Stimulated activated CD4-positive, alpha-beta T cell treated with anti-CD3 and anti-CD28 coated beads, TNF-alpha, amount 100 ng/mL, for 24 hours (primary cell): ENCODE measurements around the gene CDT1.
"Not testable (repeated sequence)": the region's sequence is repeated elsewhere in the genome, so short reads cannot be mapped to it uniquely, and the experiment has no call there.

Experiments
- DNase-seq, 3 experiments: peaks; one replicate each; pipeline ENCODE4 v3.0.0-alpha.2; 2020; ENCODE audit warnings: low read depth in 3 of 3

The CDT1 gene

DNA sequence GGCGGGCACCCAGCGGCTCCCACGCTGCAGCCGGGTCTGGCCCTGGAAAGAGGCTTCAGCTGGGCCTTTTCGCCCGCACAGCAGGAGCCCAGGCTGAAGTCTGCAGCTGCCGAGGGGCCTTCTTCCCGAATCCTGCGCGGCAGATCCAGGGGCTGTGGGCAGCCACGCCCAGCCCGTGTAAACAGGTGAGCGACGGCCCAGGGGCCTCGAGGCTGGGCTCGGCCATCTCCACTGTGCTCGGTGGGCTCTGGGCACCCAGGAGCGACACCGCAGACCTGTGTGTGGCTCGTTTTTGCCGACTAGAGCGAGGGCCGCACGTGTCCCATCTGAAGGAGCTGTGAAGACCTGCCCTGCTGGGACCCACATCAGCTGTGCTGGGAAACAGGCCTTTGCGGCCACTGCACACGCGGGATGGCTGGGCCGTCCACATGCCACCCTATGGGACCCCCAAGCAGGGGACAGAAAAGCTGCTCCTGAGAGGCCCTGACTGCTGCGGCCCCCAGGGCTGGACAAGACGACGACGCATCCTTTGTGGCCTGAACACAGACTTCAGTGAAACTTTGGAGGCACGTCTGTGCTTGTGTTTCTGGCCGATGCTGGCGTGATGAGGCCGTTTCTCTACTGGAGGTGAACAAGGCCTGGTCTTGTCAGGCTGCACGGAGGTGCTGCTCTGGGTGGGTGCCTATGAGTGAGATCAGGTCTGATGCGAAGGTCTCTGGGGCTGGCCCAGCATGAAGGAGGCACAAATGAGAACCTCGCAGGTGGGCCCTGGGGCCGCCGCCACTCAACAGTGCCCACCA is 13.3 kb downstream of the CDT1 start:
- no peak for DNase-seq

DNA sequence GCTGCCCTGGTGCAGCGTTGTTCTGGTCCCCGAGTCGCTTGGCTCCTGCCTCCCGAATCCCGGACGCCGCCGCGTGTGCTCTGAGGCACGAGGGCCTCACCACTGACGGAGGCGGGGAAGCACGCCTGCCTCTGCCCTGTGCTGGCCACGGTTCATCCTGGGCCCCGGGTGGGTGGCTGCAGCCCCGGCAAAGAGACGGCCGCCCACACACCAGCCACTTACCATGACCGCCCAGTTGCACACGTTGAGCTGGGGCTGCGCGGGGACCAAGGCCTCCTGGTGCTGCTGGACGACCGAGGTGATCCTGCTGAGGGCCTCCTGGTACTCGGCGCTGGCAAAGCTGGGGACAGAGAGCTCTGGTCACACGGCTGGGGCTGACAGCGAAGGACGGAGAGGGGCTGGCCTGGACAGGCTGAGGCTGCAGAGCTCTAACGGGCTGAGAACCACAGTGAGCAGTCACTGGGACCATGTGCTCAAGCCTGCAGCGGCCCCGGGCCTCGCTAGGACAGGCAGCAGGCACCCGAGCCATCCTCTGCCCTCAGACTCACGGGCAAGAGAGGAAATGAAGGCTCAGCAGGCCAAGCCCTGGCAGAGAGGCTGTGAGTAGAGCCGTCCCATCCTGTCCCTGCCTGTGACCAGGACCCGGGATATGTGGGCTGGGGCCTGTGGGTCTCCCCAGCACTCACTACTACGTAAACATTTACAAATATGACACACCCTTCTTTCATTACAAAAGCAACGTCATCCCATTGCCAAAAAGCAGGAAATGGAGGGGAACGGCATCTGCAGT is 14.4 kb downstream of the CDT1 start:
- DNase-seq, result no peak

DNA sequence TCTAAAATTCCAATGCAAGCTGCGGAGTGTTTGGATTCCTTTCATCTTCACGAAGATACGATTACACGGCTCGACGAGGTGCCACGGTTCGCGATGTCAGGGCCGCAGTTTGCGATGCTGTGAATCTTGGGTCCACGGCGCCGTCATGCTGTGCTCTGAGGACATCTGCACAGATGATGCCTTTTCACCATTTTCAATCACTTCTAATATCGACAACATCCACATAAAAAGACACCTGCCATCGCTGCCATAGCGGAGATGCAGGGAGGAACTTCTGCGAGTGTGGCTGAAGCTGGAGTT is 14.9 kb downstream of the CDT1 start:
- no peak for DNase-seq

DNA sequence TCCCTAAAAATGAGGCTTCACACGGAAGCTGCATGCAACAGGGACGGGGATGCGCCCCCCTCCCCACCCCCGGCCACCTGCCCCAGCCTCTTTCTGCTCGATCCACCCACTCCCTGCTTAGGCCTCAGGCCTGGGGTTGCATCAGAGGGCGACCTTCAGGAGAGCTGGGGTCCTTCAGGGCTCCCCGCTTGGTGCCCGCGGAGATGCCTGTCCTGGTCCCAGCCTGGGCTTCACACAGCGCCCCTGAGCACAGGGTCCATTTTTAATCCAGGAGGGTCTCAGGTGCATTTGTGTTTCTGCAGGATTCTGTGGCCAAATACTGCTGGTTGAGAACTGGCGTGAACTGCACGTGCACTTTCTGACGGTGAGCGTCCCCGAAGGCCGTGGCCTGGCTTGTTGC is 15.5 kb downstream of the CDT1 start:
- DNase-seq, result no peak

DNA sequence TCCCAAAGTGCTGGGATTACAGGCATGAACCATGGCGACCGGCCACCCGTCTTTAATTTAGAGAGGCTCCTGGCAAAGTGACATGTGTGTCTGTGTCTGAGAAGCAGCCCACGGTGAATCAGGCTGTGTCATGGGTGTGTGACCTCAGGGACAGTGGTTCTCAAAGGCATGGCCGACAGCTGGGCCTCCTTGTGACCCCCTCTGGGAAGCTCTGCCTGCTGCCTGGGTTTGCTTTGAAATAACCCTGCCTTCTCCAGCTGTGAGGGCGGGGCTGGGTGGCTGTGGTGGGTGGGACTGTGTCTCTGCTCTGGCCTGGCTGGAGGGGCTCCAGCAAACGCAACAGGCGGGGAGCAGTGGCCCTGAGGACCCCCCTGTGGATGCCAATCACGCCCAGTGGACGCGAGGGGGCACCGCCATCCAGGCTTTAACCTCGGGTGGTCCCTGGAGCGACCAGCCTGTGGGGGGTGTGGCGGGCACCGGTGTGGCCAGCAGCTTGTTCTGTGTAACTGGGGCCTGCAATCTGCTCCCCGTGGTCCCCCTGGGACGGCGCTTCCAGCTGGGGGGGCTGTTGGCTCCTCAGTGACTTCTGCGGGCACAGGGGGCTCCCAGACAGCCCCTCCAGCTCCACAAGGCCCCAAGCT is 16.9 kb downstream of the CDT1 start:
- DNase-seq, result no peak

DNA sequence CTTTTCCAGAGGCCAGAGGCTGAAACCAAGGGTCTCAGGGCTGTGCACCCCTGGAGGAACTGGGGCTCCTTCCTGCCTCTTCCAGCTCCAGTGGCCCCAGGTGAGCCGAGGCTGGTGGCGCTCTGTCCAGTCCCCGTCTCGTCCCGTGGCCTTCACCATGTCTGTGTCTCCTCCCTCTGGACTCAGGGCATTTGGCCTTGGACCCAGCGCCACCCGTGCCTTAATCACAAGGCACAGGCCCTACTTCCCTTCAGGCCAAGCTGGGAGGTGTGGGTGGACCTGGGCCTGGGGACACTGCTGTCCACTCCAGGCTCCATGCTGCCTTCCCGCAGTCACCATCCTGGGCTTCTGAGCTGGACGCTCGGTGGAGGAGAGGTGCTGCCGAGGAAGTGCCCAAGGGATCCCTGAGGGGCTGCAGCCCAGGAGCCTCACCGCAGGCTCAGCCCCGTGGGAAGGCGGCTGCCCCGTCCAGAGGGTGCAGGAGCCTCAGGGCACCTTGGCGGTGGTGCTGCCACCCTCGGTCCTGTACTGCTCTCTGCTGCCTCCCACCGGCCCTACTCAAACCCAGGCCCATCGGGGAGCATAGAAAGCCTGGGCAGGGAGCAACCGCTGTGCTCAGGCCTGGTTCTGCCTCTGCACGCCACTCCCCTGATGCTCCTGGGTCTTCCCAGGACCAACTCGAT is 17.7 kb downstream of the CDT1 start:
- no peak for DNase-seq

DNA sequence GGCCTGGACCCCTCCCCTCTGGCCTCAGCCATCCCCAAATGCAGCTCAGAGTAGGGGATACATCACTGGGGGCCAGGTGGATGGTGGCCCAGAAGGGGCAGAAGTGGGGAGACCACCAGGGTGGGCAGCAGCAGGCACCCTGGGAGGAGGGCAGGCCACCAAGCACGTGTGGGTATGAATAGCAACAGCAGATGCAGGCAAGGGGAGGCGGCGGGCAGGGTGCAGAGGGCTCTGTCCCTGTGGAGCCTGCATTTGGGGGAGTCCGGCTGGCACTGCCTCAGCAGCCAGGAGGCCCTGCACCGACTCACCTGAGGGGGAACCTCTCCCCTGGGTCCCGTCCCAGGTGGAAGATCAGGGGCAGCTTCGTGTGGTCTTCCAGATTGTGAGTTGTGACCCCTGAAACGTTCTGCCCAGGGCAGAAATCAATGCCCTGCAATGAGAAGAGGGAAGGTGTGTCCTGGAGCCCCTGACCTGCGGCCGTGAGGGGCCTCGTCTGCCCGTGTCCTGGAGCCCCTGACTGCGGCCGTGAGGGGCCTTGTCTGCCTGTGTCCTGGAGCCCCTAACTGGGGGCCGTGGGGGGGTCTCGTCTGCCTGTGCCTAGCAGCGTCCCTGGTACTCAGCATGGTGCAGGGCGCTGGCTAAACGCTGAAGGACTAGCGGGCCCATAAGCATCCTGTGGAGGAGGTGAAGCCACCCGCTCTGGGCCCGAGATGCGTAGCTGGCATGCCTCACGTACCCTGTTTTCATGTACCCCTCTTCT is 18.9 kb downstream of the CDT1 start:
- no peak for DNase-seq

DNA sequence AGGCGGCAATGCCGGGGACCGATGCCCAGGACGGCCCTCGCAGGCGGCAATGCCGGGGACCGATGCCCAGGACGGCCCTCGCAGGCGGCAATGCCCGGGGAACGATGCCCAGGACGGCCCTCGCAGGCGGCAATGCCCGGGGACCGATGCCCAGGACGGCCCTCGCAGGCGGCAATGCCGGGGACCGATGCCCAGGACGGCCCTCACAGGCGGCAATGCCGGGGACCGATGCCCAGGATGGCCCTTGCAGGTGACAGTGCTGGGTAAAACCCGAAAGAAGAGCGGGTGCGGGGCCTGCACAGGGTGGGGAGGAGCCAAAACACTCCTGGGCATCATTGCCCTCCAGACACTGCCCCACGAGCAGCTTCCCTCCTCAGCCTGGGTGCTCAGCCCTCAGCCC is 20.1 kb downstream of the CDT1 start:
- DNase-seq, result not testable (repeated sequence)

DNA sequence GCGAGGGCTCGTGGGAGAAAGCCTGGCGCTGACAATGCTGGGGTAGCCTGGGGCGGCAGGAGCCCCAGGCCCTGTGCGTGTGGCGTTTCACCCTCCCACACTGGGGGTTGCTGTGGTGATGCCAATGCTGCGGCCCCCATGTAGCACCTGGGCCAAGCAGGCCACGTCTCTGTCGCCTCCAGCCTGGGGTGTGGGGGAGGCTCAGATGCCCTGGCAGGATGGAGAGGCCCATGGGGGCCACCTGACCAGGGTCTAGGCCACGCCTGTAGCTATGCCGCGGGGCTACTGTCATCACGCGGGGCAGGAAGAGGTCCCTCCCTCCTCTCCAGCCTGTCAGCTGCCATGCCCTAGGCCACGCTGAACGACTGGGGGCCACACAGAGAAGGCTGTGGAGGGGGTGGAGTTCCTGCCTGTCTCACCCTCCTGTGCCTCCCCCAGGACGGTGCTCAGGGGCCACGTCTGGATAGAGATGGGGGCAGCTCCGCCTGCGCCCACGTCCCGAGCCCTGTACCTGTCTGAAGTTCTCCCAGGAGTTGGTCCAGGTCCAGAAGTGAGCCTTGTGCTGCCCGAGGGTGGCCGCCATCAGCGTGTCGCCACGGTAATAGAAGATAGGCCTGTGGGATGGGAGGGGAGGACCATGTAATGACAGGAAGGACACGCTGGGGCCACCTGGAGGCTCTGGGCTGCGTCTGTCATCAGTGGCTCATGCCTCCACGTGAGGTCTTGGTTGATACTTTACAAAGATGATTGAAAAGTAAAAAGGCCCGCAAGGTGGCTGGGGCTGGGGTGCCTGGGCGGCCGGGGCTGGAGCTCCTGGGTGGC is 20.9 kb downstream of the CDT1 start:
- no peak for DNase-seq

DNA sequence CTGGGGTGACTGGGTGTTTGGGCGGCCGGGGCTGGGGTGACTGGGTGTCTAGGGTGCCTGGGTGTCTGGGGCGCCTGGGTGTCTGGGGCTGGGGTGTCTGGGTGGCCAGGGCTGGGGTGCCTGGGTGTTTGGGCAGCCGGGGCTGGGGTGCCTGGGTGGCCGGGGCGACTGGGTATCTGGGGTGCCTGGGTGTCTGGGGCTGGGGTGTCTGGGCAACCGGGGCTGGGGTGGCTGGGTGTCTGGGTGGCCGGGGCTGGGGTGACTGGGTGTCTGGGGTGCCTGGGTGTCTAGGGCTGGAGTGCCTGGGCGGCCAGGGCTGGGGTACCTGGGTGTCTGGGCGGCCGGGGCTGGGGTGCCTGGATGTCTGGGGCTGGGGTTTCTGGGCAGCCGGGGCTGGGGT is 21.6 kb downstream of the CDT1 start:
- DNase-seq, result no peak

DNA sequence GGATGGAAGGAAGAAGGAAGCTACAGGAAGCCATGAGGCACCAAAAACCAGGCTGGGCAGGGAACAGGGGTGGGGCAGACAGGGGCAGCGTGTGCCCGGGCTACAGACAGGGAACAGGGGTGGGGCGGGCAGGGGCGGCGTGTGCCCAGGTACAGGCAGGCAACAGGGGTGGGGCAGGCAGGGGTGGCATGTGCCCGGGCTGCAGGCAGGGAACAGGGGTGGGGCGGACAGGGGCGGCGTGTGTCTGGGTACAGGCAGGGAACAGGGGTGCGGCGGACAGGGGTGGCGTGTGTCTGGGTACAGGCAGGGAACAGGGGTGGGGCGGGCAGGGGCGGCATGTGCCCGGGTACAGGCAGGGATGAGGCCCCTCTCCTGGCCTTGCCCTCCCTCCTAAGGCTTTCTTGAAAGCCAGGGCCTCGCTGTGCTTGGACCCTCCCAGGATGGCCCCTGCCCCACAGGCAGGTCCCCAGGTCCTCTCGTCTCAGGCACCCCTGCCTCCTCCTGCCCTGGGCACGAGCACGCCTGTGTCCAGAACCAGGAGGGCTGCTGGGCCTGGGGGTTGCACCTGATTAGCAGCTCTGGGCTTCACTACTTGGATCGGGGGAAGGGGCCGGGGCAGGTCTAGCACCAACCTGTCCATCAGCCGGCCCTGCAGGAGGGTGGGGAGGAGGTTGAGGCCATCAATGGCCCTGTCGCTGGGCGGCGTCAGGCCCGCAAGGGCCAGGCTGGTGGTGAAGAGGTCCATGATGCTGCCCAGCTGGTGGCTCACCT is 22.7 kb downstream of the CDT1 start:
- DNase-seq, result no peak

DNA sequence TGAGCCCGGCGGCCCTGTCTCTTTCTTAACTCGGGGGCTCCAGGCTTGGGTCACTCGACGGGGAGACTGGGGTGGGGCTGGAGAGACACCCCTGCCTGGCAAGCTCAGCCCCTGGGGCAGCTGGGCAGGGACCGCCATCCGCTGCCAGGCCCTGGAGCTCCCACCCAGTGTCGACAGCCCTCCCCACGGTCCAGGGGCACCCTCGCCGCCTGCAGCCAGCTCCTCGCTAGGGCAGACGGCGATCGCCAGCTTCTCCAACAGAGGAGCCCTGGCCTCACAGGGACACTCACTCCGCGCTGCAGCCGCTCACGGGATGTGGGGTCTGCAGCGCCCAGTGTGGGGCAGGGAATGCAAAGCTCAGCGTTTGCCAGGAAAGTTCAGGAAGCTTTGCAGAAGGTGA is 24.1 kb downstream of the CDT1 start:
- no peak for DNase-seq

DNA sequence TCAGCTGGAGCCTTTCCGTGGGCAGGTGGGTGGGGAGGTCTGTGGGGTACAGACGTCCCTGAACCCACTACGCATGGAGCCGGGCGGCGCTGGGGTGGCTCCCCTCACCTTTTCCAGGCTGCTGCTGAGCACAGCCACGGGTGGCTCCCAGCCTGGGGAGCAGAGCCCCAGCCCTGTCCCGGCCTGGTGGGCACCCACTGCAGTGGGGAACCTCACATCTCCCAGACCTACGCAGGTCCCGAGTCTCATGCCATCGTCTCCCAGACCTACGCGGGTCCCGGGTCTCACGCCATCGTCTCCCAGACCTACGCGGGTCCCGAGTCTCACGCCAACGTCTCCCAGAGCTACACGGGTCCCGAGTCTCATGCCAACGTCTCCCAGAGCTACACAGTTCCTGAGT is 25.1 kb downstream of the CDT1 start:
- no peak for DNase-seq

DNA sequence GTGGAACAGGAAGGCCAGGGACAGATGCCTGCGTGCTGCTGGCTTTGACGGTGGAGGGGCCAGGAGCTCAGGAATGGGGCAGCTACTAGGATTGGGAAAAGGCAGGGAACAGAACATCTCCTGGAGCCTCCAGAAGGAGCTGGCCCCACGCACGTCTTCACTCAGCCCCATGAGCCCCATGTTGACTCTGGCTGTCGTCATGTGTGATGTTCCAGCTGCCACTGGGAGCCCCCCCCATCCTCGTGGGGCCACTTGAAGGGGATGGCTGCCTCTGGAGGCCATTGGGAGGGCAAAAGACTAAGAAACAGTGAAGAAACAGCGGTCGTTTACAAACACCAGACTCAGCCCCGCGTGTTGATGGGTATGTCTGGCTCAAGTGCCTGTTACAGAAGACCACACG is 26.7 kb downstream of the CDT1 start:
- no peak for DNase-seq

DNA sequence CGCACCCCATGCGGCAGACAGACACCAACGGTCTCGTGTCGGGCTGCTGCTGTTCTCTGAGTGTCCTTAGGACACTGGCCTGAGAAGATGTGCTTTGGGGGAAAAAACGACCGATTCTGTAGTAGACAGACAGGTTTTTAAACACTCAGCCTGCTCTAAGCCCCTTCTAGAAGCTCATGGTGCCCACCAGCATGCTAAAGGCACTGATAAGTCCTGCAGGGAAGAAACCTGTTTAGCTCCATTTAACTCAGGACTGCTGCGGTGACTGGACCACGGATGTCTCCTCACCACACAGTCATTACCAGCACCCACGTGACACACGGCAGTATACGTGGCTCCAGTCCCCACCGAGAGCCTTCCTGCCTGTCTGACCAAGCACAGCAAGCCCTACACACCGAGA is 27.2 kb downstream of the CDT1 start:
- DNase-seq, result no peak

DNA sequence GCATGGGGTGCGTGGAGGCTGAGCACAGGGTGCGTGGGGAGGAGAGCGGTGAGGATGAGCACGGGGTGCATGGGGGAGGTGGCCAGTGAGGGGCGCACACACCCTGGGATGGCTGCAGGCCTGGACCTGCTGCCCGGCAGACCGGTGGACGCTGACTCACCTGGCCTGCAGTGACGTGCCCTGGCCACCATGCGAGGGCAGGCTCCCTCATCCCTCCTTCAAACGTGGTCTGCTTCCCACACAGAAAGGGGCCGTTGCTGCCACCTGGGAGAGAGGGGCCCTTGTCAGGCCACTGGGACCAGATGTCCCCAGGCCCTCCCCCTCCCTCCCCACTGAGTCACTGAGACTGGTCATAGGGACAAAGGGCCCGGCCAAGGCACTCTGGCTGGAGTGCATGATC is 28.2 kb downstream of the CDT1 start:
- no peak for DNase-seq

DNA sequence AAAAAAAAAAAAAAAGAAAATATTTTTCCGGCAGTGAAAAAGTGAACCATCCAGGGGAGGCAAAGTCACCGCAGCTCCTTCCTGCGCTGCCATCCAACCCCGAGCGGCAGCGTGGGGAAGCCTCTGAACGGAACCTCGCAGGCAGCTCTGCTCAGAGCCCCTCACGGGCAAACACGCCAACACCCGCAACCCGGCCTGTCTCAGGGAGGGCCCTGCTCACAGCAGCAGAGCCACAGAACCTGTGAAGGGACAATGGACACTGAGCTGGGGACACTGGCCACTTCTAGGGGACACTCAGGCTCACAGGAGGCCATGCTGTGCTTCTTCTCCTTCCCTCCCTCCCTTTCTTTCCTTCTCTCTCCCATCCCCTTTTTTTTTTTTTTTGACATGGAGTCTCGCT is 29.5 kb downstream of the CDT1 start:
- DNase-seq, result no peak

DNA sequence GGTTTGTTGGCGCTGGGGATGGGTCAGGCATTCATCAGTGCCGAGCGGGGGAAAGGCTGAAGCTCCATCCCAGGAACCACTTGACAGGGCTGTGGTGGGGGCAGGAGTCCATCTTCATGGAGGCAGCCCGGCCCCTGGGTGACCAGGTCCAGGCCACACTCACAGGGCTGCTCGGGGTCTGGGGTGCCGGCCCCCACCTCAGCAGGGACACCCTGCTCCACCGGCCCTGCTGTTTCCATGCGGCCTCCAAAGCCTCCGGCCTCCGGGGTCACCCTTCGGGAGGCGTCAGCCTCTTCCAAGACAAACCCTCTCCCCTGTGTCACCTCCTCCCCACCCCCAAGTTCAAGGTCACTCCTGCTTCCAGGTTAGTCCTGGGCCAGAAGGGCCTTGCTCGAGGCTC is 31.1 kb downstream of the CDT1 start:
- DNase-seq, result no peak

DNA sequence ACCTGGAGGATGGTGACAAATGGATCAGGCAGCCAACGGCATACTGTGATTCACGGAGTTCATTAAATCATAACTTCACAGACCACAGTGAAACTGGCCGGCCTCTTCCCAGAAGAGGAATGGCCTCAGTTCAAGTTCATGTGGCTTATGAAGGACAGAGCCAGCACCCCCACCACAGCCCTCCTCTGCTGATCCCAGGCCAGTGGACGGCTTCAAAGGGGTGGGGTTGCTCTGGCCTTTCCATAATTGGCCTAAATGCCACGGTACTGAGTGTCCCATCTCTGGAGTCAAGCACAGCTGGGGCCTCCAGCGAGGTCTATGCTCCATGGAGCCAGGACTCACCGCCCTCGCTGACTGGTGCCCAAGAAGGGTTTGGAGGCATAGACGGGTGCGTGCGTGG is 31.8 kb downstream of the CDT1 start:
- DNase-seq, result no peak

DNA sequence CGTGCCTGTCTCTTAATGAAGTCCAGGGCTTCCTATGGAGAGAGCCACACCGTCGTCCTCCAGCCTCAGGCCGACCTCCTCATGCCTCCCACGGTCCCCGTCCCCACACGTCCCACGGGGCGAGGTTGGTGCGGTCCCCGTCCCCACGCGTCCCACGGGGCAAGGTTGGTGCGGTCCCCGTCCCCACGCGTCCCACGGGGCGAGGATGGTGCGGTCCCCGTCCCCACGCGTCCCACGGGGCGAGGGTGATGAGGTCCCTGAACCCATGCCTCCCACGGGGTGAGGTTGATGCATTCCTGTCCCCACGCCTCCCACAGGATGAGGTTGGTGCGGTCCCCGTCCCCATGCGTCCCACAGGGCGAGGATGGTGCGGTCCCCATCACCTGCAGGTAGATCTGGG is 32.2 kb downstream of the CDT1 start:
- no peak for DNase-seq
